ENCODE measurements around the gene QPRT.
A peak's percentile ranks its signal among the peaks of the same experiment; 100 is the strongest.
"Not testable (repeated sequence)": the region's sequence is repeated elsewhere in the genome, so short reads cannot be mapped to it uniquely, and the experiment has no call there.

Gene QPRT

DNA sequence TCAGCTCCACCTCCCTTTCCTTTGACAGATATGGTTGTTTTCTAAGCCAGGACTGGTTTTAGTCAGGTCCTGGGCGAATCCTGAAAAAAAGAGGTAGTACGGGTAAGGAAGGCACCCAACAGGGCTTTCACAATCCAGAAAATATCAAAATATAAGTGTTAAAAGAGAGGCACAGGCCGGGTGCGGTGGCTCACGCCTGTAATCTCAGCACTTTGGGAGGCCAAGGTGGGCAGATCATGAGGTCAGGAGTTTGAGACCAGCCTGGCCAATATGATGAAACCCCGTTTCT is 11.7 kb upstream of the QPRT start:
- not testable (repeated sequence) for ATAC-seq (replicated peaks); H3K9me3 Mint-ChIP-seq; H3K27me3 Mint-ChIP-seq; DNase-seq
- H3K27ac Mint-ChIP-seq = peak overlapping the region; percentile 99
- H3K4me1 Mint-ChIP-seq (ENCODE audit: low read depth in 2 of 2) = peaks cover 52 to 54% of the 10 kb centered on the region in 2 donors
- H3K36me3 Mint-ChIP-seq (ENCODE audit: insufficient read depth) = peaks cover 87% of the 10 kb centered on the region
- peak overlapping the region; percentile 95 to 100 for H3K4me3 Mint-ChIP-seq

DNA sequence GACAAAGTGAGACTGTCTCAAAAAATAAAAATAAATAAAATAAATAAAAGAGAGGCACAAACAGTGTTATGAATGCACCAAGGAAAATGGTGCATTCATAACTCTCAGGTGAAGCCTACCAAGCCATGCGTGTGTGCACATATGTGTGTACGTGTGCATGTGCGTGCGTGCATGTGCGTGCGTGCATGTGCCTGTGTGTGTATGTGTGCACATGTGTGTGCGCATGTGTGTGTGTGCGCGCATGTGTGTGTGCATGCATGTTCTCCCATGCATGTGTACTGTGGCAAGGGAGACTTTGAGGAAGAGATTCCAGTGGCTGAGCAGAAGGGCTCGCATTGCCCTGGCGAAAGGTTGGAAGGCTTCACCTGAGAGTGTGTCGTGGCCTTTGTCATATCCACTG is 11.2 kb upstream of the QPRT start:
- peak overlapping the region; percentile 95 to 100 for H3K4me3 Mint-ChIP-seq
- H3K27ac Mint-ChIP-seq = peak overlapping the region; percentile 99

DNA sequence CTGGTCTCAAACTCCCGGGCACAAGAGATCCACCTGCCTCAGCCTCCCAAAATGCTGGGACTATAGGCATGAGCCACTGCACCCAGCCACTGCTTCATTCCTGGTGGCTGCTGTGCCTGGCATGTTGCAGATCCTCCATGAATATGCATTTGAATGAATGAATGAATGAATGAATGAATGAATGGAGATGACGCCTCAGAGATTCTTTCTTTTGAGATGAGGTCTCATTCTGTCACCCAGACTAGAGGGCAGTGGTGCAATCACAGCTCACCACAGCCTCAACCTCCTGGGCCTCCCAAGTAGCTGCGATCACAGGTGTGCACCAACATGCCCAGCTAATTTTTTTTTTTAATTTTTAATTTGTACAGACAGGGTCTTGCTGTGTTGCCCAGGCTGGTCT is 10.7 kb upstream of the QPRT start:
- H3K4me1 Mint-ChIP-seq (ENCODE audit: low read depth in 2 of 2) = peaks cover 50 to 54% of the 10 kb centered on the region in 2 donors
- ATAC-seq (replicated peaks) (no peak), DNase-seq (no peak)
- H3K27me3 Mint-ChIP-seq = no peaks in the 10 kb centered on the region
- peak overlapping the region; percentile 41 to 99 for H3K27ac Mint-ChIP-seq
- H3K36me3 Mint-ChIP-seq (ENCODE audit: insufficient read depth) = peaks cover 82% of the 10 kb centered on the region
- no peaks in the 10 kb centered on the region for H3K9me3 Mint-ChIP-seq
- peak overlapping the region; percentile 4 to 95 for H3K4me3 Mint-ChIP-seq

More for the DNA sequence above, 11.2 kb upstream of the QPRT start:
- Mint-ChIP-seq H3K9me3 (no peaks in the 10 kb centered on the region), H3K4me1 (ENCODE audit: low read depth in 2 of 2) (peaks cover 49 to 54% of the 10 kb centered on the region in 2 donors), H3K27me3 (no peaks in the 10 kb centered on the region), H3K36me3 (ENCODE audit: insufficient read depth) (peaks cover 86% of the 10 kb centered on the region)
- DNase-seq = no peak
- ATAC-seq (replicated peaks) = no peak

DNA sequence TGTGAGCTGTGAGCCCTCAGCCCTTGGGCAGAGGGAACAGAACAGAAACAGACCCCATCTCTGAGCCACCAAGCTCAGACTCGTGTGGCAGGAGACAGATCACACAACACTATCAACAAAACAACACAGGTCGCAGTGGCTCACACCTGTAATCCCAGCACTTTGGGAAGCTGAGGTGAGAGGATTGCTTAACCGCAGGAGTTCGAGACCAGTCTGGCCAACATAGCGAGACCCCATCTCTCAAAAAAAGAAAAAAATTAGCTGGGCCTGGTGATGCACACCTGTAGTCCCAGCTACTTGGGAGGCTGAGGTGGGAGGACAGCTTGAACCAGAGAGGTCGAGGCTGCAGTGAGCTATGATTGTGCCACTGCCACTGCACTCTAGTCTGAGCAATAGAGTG is 5.5 kb upstream of the QPRT start:
- H3K4me1 Mint-ChIP-seq (ENCODE audit: low read depth in 2 of 2) = peaks cover 15 to 17% of the 10 kb centered on the region in 2 donors
- no peak for DNase-seq
- no peaks in the 10 kb centered on the region for H3K27me3 Mint-ChIP-seq
- H3K36me3 Mint-ChIP-seq (ENCODE audit: insufficient read depth) = peaks cover 34% of the 10 kb centered on the region
- no peak for ATAC-seq (replicated peaks)
- H3K9me3 Mint-ChIP-seq = no peaks in the 10 kb centered on the region
- H3K27ac Mint-ChIP-seq = peak overlapping the region; percentile 55 to 68
- H3K4me3 Mint-ChIP-seq = no peak overlapping the region

DNA sequence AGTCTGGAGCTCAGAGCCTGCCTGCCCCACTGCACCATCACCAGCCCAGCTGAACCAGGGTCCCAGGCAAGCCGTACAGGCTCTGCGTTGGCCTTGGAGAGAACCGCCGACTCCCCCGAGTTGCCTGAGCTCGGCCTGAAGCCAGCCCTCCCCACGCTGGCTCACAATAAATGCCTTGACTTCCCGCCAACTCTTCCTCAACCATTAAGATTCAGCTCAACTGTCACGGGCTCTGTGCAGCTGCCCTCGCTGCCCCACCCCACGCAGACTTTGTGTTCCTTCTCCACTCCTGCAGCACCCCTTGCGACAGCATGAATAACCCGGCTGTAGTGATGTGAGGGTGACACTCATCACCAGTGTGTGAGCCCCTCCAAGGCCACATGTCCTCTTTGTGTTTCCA is 4.8 kb upstream of the QPRT start:
- no peak for DNase-seq
- H3K4me3 Mint-ChIP-seq = no peak overlapping the region
- H3K4me1 Mint-ChIP-seq (ENCODE audit: low read depth in 2 of 2) = peaks cover 16 to 19% of the 10 kb centered on the region in 2 donors
- peaks cover 34% of the 10 kb centered on the region for H3K36me3 Mint-ChIP-seq (ENCODE audit: insufficient read depth)
- no peak for ATAC-seq (replicated peaks)
- peak overlapping the region in 1 of 2 donors; percentile 68 for H3K27ac Mint-ChIP-seq
- no peaks in the 10 kb centered on the region for H3K9me3 Mint-ChIP-seq
- no peaks in the 10 kb centered on the region for H3K27me3 Mint-ChIP-seq

DNA sequence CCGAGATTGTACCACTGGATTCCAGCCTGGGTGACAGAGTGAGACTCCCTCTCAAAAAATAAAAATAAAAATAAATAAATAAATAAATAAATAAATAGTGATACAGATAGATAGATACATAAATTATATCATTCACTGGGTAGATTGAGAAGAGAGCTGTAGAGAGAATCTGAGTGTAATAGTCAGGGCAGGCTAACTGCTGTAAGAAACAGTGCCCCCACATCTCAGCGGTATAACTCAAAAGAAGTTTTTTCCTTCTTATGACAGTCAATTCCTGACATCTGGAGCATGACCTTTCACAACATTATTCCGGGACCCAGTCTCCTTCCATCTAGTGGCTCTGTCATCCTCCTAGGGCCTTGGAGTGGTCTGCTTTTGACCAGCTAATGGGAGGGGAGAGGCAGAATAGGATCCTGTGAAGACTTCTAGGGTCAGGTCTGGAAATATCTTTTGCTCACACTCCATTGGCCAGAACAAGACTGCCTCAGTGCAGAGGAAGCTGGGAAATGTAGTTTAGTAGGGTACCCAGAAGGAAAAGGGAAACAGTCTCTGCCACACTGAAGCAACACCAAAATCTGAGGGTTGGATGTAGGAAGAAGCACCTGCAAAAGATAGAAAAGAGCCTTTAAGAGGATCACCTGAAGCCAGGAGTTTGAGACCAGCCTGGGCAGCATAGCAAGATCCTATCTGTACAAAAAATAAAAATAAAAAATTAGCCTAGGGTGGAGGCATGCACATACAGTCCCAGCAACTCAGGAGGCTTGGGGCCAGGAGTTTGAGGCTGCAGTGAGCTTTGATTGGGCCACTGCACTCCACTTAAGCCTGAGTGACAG is 3.0 kb upstream of the QPRT start:
- Mint-ChIP-seq H3K27me3 (no peaks in the 10 kb centered on the region), H3K27ac (peak overlapping the region; percentile 29 to 68), H3K4me1 (ENCODE audit: low read depth in 2 of 2) (peaks cover 16 to 20% of the 10 kb centered on the region in 2 donors), H3K9me3 (no peaks in the 10 kb centered on the region), H3K36me3 (ENCODE audit: insufficient read depth) (peaks cover 17% of the 10 kb centered on the region), H3K4me3 (no peak overlapping the region)
- no peak for DNase-seq
- peak; percentile 47 for ATAC-seq (replicated peaks)

DNA sequence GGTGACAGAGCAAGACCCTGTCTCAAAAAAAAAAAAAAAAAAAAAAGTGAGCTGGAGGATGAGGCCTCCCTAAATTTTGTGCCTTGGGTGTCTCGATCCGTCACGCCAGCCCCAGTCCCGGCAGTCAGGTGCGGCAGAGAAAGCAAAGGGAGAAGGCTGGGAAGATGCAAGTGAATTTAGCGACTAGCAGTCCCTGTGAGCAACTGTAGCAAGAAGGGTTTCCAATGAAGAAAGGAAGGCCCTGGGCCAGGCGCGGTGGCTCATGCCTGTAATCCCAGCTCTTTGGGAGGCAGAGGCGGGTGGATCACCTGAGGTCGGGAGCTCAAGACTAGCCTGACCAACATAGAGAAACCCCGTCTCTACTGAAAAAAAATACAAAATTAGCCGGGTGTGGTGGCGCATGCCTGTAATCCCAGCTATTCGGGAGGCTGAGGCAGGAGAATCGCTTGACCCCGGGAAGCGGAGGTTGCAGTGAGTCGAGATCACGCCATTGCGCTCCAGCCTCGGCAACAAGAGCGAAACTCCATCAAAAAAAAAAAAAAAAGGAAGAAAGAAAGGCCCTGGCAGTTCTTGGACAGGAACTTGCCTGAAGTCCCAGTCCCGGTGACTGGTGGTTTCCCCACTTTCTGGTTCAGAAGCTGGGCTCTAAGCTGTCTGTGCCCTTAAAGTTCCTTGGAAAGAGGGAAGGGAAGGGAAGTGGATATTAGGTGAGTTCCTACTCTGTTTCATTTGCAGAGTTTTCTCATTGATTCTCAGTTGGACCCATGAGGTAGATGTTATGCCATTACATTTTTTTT is 1.8 kb upstream of the QPRT start:
- ATAC-seq (replicated peaks) (no peak), DNase-seq (no peak)
- Mint-ChIP-seq H3K36me3 (ENCODE audit: insufficient read depth) (peaks cover 5% of the 10 kb centered on the region), H3K4me3 (no peak overlapping the region), H3K4me1 (ENCODE audit: low read depth in 2 of 2) (peaks cover 13 to 15% of the 10 kb centered on the region in 2 donors), H3K27me3 (no peaks in the 10 kb centered on the region), H3K27ac (peak overlapping the region; percentile 29 to 68), H3K9me3 (no peaks in the 10 kb centered on the region)

DNA sequence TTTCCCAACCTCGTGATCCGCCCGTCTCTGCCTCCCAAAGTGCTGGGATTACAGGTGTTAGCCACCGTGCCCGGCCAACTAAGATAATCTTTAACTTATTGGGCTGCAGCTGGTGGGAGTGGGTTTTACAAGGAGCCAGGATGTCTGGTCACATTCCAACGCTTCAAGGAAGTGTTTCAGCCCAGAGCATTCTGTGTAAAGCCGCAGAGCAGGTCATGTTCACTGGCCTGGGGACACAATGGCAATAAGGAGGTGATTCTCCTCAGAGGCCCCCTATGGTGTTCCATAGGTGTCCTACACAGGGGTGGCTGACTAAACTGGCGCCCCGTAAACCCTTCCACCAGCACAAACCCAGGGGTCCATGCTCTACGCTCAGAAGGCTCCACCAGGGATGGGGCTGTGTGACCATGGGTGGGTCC is 1.2 kb downstream of the QPRT start:
- peak overlapping the region in 1 of 2 donors; percentile 72 for H3K27ac Mint-ChIP-seq
- peaks cover 11 to 12% of the 10 kb centered on the region in 2 donors for H3K4me1 Mint-ChIP-seq (ENCODE audit: low read depth in 2 of 2)
- no peaks in the 10 kb centered on the region for H3K36me3 Mint-ChIP-seq (ENCODE audit: insufficient read depth)
- H3K9me3 Mint-ChIP-seq = no peaks in the 10 kb centered on the region
- DNase-seq (no peak), ATAC-seq (replicated peaks) (no peak)
- no peaks in the 10 kb centered on the region for H3K27me3 Mint-ChIP-seq
- peak overlapping the region; percentile 36 to 52 for H3K4me3 Mint-ChIP-seq

DNA sequence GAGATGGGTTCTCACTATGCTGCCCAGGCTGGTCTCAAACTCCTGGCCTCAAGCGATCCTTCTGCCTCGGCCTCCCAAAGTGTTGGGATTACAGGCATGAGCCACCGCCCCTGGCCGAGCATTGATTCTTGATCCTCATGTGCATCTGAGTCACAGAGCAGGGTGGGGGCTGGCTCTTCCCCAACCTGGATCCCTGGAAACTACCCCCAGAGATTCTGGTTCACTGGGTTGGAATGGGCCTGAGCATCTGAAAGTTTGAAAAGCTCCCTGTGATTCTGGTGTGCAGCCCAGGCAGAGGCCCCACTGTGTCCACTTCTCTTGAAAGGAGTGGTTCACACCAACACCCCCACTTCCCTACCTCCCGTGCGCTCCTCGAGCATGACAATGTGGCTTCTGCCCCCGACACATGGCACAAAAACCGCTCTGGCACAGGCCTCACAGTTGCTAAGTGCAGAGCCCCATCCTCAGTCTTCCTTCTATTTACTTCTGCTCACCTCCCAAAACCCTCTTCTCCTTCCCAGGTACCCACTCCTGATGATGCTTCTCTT is 4.6 kb downstream of the QPRT start:
- no peak for DNase-seq
- peaks cover 7 to 10% of the 10 kb centered on the region in 2 donors for H3K4me1 Mint-ChIP-seq (ENCODE audit: low read depth in 2 of 2)
- ATAC-seq (replicated peaks) = no peak
- H3K9me3 Mint-ChIP-seq = no peaks in the 10 kb centered on the region
- H3K27me3 Mint-ChIP-seq = no peaks in the 10 kb centered on the region
- H3K4me3 Mint-ChIP-seq = no peak overlapping the region
- H3K36me3 Mint-ChIP-seq (ENCODE audit: insufficient read depth) = no peaks in the 10 kb centered on the region
- H3K27ac Mint-ChIP-seq = peak overlapping the region in 1 of 2 donors; percentile 69

DNA sequence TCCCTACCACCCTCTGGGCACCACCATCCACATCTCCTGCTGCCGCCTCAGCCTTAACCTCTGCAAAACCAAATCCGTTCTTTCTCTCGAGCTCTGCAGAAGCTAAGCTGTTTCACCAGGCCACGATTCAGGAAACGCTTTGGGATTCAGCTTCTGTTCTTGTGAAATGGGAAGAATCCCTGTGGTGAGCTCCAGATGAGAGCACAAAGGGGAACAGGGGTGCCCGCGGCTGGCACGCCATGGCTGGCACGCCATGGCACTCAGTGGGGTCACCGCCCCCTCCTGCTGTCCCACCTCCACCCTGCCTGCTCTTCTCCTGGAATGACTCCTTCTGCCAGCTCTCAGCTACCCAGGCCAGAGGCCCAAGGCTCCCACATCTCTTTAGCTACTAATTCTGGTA is 5.7 kb downstream of the QPRT start:
- H3K27ac Mint-ChIP-seq = no peak overlapping the region
- no peaks in the 10 kb centered on the region for H3K36me3 Mint-ChIP-seq (ENCODE audit: insufficient read depth)
- H3K4me1 Mint-ChIP-seq (ENCODE audit: low read depth in 2 of 2) = peaks cover under 1 to 4% of the 10 kb centered on the region in 2 donors
- no peak overlapping the region for H3K4me3 Mint-ChIP-seq
- no peaks in the 10 kb centered on the region for H3K27me3 Mint-ChIP-seq
- H3K9me3 Mint-ChIP-seq = no peaks in the 10 kb centered on the region
- no peak for DNase-seq
- ATAC-seq (replicated peaks) = no peak

DNA sequence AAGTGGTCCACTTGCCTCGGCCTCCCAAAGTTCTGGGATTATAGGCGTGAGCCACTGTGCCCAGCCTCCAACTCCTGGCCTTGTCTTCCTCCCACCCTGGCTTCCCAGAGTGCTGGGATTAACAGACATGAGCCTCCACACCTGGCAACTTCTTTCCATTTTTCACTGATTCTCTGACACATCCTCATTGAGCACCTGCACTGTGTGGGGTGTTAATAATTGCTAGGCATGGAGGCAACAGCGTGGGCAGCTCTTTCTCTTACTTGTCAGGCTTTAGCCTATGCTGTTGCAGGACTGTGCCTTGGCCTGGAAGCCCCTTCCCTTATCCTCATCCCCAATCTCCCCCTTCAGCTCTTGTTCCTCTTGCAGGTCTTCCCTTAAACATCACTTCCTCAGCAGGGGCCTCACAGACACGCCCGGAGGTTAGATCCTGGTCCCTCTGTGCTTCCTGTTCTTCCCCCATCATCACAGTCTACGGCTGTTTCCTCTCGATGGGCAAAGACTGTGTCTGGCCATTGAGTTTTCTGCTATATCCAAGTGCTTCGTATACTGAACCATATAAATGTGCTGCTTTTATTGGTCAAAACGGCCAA is 7.9 kb downstream of the QPRT start:
- peak overlapping the region in 1 of 2 donors; percentile 74 for H3K27ac Mint-ChIP-seq
- ATAC-seq (replicated peaks) = no peak
- no peak overlapping the region for H3K4me3 Mint-ChIP-seq

DNA sequence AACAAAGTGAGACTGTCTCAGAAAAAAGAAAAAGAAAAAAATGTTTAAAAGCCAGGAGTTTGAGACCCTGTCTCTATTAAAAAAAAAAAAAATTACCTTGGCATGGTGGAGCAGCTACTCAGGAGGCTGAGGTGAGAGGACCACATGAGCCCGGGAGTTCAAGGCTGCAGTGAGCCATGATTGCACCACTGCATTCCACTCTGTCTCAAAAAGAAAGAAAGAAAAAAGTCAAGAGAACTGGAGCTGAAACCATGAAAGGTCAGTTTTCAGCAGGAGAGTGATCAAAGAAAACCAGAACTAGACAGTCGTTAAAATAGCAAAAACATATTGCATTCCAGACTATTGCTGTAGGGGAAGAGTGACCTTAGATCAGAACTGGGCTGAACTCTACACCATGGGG is 8.8 kb downstream of the QPRT start:
- Mint-ChIP-seq H3K9me3 (no peaks in the 10 kb centered on the region), H3K36me3 (ENCODE audit: insufficient read depth) (peaks cover 9% of the 10 kb centered on the region), H3K4me3 (no peak overlapping the region), H3K27me3 (no peaks in the 10 kb centered on the region), H3K4me1 (ENCODE audit: low read depth in 2 of 2) (peaks cover 5 to 9% of the 10 kb centered on the region in 2 donors), H3K27ac (peak overlapping the region; percentile 4 to 74)
- no peak for ATAC-seq (replicated peaks)
- DNase-seq = no peak

More for the DNA sequence above, 7.9 kb downstream of the QPRT start:
- peaks cover 5 to 8% of the 10 kb centered on the region in 2 donors for H3K4me1 Mint-ChIP-seq (ENCODE audit: low read depth in 2 of 2)
- H3K36me3 Mint-ChIP-seq (ENCODE audit: insufficient read depth) = peaks cover 3% of the 10 kb centered on the region
- no peak for DNase-seq
- H3K9me3 Mint-ChIP-seq = no peaks in the 10 kb centered on the region
- H3K27me3 Mint-ChIP-seq = no peaks in the 10 kb centered on the region

DNA sequence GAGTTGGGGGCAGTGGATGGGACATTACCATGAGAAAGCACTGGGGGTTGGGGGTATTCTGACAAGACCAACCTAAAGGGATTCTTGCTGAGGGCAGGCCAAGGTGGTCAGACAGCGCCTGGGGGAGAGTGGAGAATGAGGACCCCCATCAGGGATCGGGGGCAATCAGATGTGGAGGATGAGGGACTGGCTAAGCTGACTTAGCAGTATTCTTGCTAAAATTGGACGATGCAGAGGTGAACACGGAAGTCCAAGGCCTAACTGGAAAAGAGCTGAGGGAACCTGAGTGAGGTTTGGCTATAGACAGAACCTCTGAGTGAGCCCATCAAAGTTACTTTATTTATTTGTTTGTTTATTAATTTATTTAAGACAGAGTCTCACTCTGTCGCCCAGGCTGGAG is 9.2 kb downstream of the QPRT start:
- H3K27ac Mint-ChIP-seq = peak overlapping the region in 1 of 2 donors; percentile 4
- ATAC-seq (replicated peaks) (no peak), DNase-seq (no peak)
- peaks cover 9% of the 10 kb centered on the region for H3K36me3 Mint-ChIP-seq (ENCODE audit: insufficient read depth)
- no peaks in the 10 kb centered on the region for H3K9me3 Mint-ChIP-seq
- peaks cover 5 to 9% of the 10 kb centered on the region in 2 donors for H3K4me1 Mint-ChIP-seq (ENCODE audit: low read depth in 2 of 2)
- H3K4me3 Mint-ChIP-seq = no peak overlapping the region
- no peaks in the 10 kb centered on the region for H3K27me3 Mint-ChIP-seq
